Measurements from ENCODE around the gene HOXA5. TPM values are rescaled to one million over a fixed set of nuclear protein-coding genes. Genes with fewer than 3 reads are reported as not detected.

HOXA5 gene
- total RNA-seq, 1 experiment from 2014 or later, result not detected

DNA sequence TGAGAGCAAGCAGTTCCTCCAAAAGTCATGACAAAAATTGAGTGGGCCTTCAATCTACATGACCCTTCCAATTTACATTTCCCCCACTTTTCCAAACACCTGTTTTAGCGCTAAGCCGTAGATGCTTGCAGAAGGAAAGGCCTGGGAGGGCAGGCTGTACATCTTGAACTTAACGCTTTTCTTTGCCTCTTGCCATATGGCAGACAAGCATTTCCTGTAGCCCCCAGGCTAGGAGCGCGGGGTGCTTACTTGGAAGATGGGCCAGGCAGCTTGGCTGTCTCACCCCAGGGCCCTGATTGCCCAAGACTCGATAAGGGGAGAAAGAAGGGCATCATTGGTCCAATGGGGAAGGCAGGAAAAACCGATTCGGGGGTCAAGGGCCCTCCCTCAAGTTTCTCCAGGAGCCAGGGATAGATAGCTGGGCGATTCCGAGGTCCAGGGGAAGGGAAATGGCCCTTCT is 28.9 kb upstream of the HOXA5 start:
- Histone ChIP-seq H3K27ac (ENCODE audit: insufficient read length, low read depth, low read length) (no peak overlapping the region), H3K79me1 (ENCODE audit: insufficient read depth, low read depth, low read length, poor library complexity, severe bottlenecking) (no peaks in the 10 kb centered on the region), H2BK20ac (ENCODE audit: low read depth, low read length, poor library complexity, severe bottlenecking) (no peak overlapping the region), H3T11ph (ENCODE audit: low read length) (no peak overlapping the region), H3K4me1 (ENCODE audit: insufficient read depth, low read length) (no peaks in the 10 kb centered on the region), H3K18ac (ENCODE audit: insufficient read length, low read depth, low read length) (no peak overlapping the region), H3K9ac (ENCODE audit: extremely low read depth, insufficient read length, low read length) (no peak overlapping the region), H3K4ac (ENCODE audit: low read depth, low read length) (no peak overlapping the region), H2BK5ac (ENCODE audit: insufficient read length, low read length) (no peak overlapping the region), H3K79me2 (ENCODE audit: insufficient read depth, low read length) (no peaks in the 10 kb centered on the region), H3K9me3 (ENCODE audit: control insufficient read depth, low read depth, low read length) (no peaks in the 10 kb centered on the region), H4K91ac (ENCODE audit: insufficient read length, low read depth, low read length) (no peak overlapping the region), H4K20me1 (ENCODE audit: control insufficient read depth, insufficient read depth, insufficient read length) (no peaks in the 10 kb centered on the region), H3K4me2 (ENCODE audit: insufficient read depth, insufficient read length, low read length) (no peak overlapping the region), H2BK15ac (ENCODE audit: low read depth, low read length) (no peak overlapping the region), H3K14ac (ENCODE audit: insufficient read depth, low read length) (no peak overlapping the region), H4K5ac (ENCODE audit: insufficient read length, low read depth, low read length) (no peak overlapping the region), H3K27me3 (ENCODE audit: insufficient read depth, low read length) (peaks cover 97% of the 10 kb centered on the region), H3K56ac (ENCODE audit: insufficient read length, low read depth, low read length) (no peak overlapping the region), H4K8ac (replicated peaks; ENCODE audit: insufficient read length, low read depth, low read length) (no peak overlapping the region), H2BK120ac (ENCODE audit: low read depth, low read length, poor library complexity, severe bottlenecking) (no peak overlapping the region), H2BK12ac (ENCODE audit: insufficient read length, low read depth, low read length) (no peak overlapping the region), H3K23me2 (ENCODE audit: insufficient read length, low read depth, low read length, poor library complexity, severe bottlenecking) (no peaks in the 10 kb centered on the region), H2AK5ac (ENCODE audit: insufficient read length, low read length) (no peak overlapping the region), H2AFZ (ENCODE audit: low read length) (no peak overlapping the region), H3K23ac (ENCODE audit: insufficient read length, low read depth, low read length) (no peak overlapping the region)
- Mint-ChIP-seq H3K27ac (no peak overlapping the region), H3K4me1 (peaks cover 0 to 3% of the 10 kb centered on the region in 2 experiments; a peak in 2 of 4 replicates), H3K4me3 (peak overlapping the region in 1 of 2 experiments; percentile 32; a peak in 1 of 5 replicates), H3K9me3 (peaks cover 4 to 20% of the 10 kb centered on the region in 2 experiments; a peak in 4 of 5 replicates), H3K27me3 (ENCODE audit: low read depth) (peaks cover 98% of the 10 kb centered on the region), H3K36me3 (ENCODE audit: insufficient read depth in 1 of 3, low read depth in 3 of 3) (no peaks in the 10 kb centered on the region; a peak in 1 of 7 replicates)
- no peak for TF ChIP-seq CTCF (conservative IDR thresholded peaks at IDR 0.05)
- no CpG with 5 or more reads among the region's 10 CpGs for WGBS (ENCODE audit: extremely low coverage, insufficient read length, low lambda C conversion rate)
- peak; percentile 30 for DNase-seq

Data from H9 (cell line).